H9 (cell line): ENCODE data around the gene CXCL8. TPM values are rescaled to one million over a fixed set of nuclear protein-coding genes. Genes with fewer than 3 reads are reported as not detected.

Source experiments
- DNase-seq: peaks from one replicate; pipeline ENCODE4 v3.0.0-alpha.2; 2017
- H2AFZ ChIP-seq: one replicate; pipeline ENCODE4 v1.6.1; 2013; ENCODE audit warnings: mild to moderate bottlenecking, low read length, control low read depth, moderate library complexity
- H2AK5ac ChIP-seq: 2 replicates; pipeline ENCODE4 v1.6.1; 2013; ENCODE audit warnings: low read length, control low read depth, mixed read lengths; ENCODE audit not compliant: insufficient read length
- H2BK120ac ChIP-seq: one replicate; pipeline ENCODE4 v1.6.1; 2013; ENCODE audit warnings: low read depth, mild to moderate bottlenecking, low read length, control low read depth, inconsistent platforms; ENCODE audit not compliant: poor library complexity, severe bottlenecking
- H2BK12ac ChIP-seq: 2 replicates; pipeline ENCODE4 v1.6.1; 2013; ENCODE audit warnings: low read length, control low read depth, mixed read lengths, low read depth; ENCODE audit not compliant: insufficient read length
- H2BK15ac ChIP-seq: 2 replicates; pipeline ENCODE4 v1.6.1; 2013; ENCODE audit warnings: low read depth, low read length, control low read depth
- H2BK20ac ChIP-seq: one replicate; pipeline ENCODE4 v1.6.1; 2013; ENCODE audit warnings: low read depth, mild to moderate bottlenecking, low read length, control low read depth, inconsistent platforms; ENCODE audit not compliant: poor library complexity, severe bottlenecking
- H2BK5ac ChIP-seq: 2 replicates; pipeline ENCODE4 v1.6.1; 2013; ENCODE audit warnings: low read length, control low read depth, mixed read lengths; ENCODE audit not compliant: insufficient read length
- H3K14ac ChIP-seq: 2 replicates; pipeline ENCODE4 v1.6.1; 2013; ENCODE audit warnings: low read length, control low read depth; ENCODE audit not compliant: insufficient read depth
- H3K18ac ChIP-seq: 2 replicates; pipeline ENCODE4 v1.6.1; 2013; ENCODE audit warnings: low read depth, mild to moderate bottlenecking, mixed read lengths, low read length, control low read depth; ENCODE audit not compliant: insufficient read length
- H3K23ac ChIP-seq: 2 replicates; pipeline ENCODE4 v1.6.1; 2013; ENCODE audit warnings: low read length, control low read depth, mixed read lengths, low read depth; ENCODE audit not compliant: insufficient read length
- H3K23me2 ChIP-seq: 2 replicates; pipeline ENCODE4 v1.6.1; 2013; ENCODE audit warnings: low read depth, mild to moderate bottlenecking, mixed read lengths, low read length, control low read depth; ENCODE audit not compliant: insufficient read length, poor library complexity, severe bottlenecking
- H3K27ac ChIP-seq: 2 replicates; pipeline ENCODE4 v1.5.1; 2013; ENCODE audit warnings: low read length, control low read depth, mixed read lengths, low read depth; ENCODE audit not compliant: insufficient read length
- H3K27me3 ChIP-seq: 2 replicates; pipeline ENCODE4 v1.6.1; 2013; ENCODE audit warnings: low read length, control low read depth, inconsistent platforms; ENCODE audit not compliant: insufficient read depth
- H3K4ac ChIP-seq: 2 replicates; pipeline ENCODE4 v1.6.1; 2013; ENCODE audit warnings: low read depth, mild to moderate bottlenecking, control low read depth, inconsistent platforms, low read length, moderate library complexity
- H3K4me1 ChIP-seq: 2 replicates; pipeline ENCODE4 v1.6.1; 2013; ENCODE audit warnings: low read length, control low read depth, inconsistent platforms; ENCODE audit not compliant: insufficient read depth
- H3K4me2 ChIP-seq: 2 replicates; pipeline ENCODE4 v1.6.1; 2013; ENCODE audit warnings: low read length, control low read depth, mixed read lengths; ENCODE audit not compliant: insufficient read length, insufficient read depth
- H3K56ac ChIP-seq: 2 replicates; pipeline ENCODE4 v1.6.1; 2013; ENCODE audit warnings: low read depth, mild to moderate bottlenecking, mixed read lengths, low read length, control low read depth; ENCODE audit not compliant: insufficient read length
- H3K79me1 ChIP-seq: 2 replicates; pipeline ENCODE4 v1.6.1; 2013; ENCODE audit warnings: low read depth, mild to moderate bottlenecking, moderate library complexity, low read length, control low read depth, inconsistent platforms; ENCODE audit not compliant: insufficient read depth, poor library complexity, severe bottlenecking
- H3K79me2 ChIP-seq: 2 replicates; pipeline ENCODE4 v1.6.1; 2013; ENCODE audit warnings: low read length, control low read depth, inconsistent platforms; ENCODE audit not compliant: insufficient read depth
- H3K9ac ChIP-seq: 2 replicates; pipeline ENCODE4 v1.6.1; 2013; ENCODE audit warnings: low read length, control low read depth, mixed read lengths; ENCODE audit not compliant: insufficient read length; ENCODE audit errors: extremely low read depth
- H3K9me3 ChIP-seq: one replicate; pipeline ENCODE4 v1.6.1; 2013; ENCODE audit warnings: low read depth, low read length, inconsistent platforms; ENCODE audit not compliant: control insufficient read depth
- H3T11ph ChIP-seq: one replicate; pipeline ENCODE4 v1.6.1; 2013; ENCODE audit warnings: mild to moderate bottlenecking, low read length, control low read depth, inconsistent platforms
- H4K20me1 ChIP-seq: one replicate; pipeline ENCODE4 v1.6.1; 2013; ENCODE audit not compliant: control insufficient read depth, insufficient read length, insufficient read depth
- H4K5ac ChIP-seq: 2 replicates; pipeline ENCODE4 v1.6.1; 2013; ENCODE audit warnings: low read depth, mild to moderate bottlenecking, mixed read lengths, low read length, control low read depth; ENCODE audit not compliant: insufficient read length
- H4K8ac ChIP-seq: replicated peaks from 2 replicates; pipeline ENCODE4 v1.6.1; 2013; ENCODE audit warnings: low read length, control low read depth, mixed read lengths, low read depth; ENCODE audit not compliant: insufficient read length
- H4K91ac ChIP-seq: 2 replicates; pipeline ENCODE4 v1.6.1; 2013; ENCODE audit warnings: low read depth, mild to moderate bottlenecking, moderate library complexity, mixed read lengths, low read length, control low read depth; ENCODE audit not compliant: insufficient read length
- H3K27ac Mint-ChIP-seq, 3 experiments: 2 replicates in 2 of 3; 3 replicates in 1 of 3; pipeline ENCODE4 v1.8.0; 2020 to 2021; ENCODE audit warnings: mixed read lengths in 3 of 3, mild to moderate bottlenecking in 1 of 3, moderate library complexity in 1 of 3
- H3K27me3 Mint-ChIP-seq: 2 replicates; pipeline ENCODE4 v1.8.0; 2021; ENCODE audit warnings: low read depth, mild to moderate bottlenecking, moderate library complexity, mixed read lengths
- H3K36me3 Mint-ChIP-seq, 3 experiments: 2 replicates in 2 of 3; 3 replicates in 1 of 3; pipeline ENCODE4 v1.8.0; 2020 to 2021; ENCODE audit warnings: low read depth in 3 of 3, mixed read lengths in 3 of 3; ENCODE audit not compliant: insufficient read depth in 1 of 3
- H3K4me1 Mint-ChIP-seq, 2 experiments: 2 replicates each; pipeline ENCODE4 v1.8.0; 2020; ENCODE audit warnings: mixed read lengths in 2 of 2
- H3K4me3 Mint-ChIP-seq, 2 experiments: 2 replicates in 1 of 2; 3 replicates in 1 of 2; pipeline ENCODE4 v1.8.0; 2020 to 2021; ENCODE audit warnings: mild to moderate bottlenecking in 2 of 2, mixed read lengths in 2 of 2, moderate library complexity in 1 of 2
- H3K9me3 Mint-ChIP-seq, 2 experiments: 2 replicates in 1 of 2; 3 replicates in 1 of 2; pipeline ENCODE4 v1.8.0; 2020; ENCODE audit warnings: mild to moderate bottlenecking in 2 of 2, mixed read lengths in 2 of 2, moderate library complexity in 1 of 2
- WGBS: extraction: QIAGEN DNeasy Blood & Tissue Kit; methylation state at CpG from one replicate; pipeline ENCODE4 v1.1.7; 2013; ENCODE audit warnings: missing lambda C conversion rate, low lambda C conversion rate, mixed read lengths; ENCODE audit not compliant: insufficient read length; ENCODE audit errors: extremely low coverage; 5-methylcytosine and 5-hydroxymethylcytosine counted together
- total RNA-seq: library from RNA; stranded (reverse); gene quantifications from 2 replicates; pipeline ENCODE4 v1.2.1, GENCODE V29; 2021
- TF ChIP-seq, protein P1 (sequence below): fragments of 200-600 bp; sonication (generic); conservative IDR thresholded peaks from 3 replicates; pipeline ENCODE4 v1.8.0; 2021; ENCODE audit warnings: antibody characterized with exemption, mild to moderate bottlenecking

CXCL8 gene
- total RNA-seq, 1 experiment from 2014 or later, result not detected

DNA sequence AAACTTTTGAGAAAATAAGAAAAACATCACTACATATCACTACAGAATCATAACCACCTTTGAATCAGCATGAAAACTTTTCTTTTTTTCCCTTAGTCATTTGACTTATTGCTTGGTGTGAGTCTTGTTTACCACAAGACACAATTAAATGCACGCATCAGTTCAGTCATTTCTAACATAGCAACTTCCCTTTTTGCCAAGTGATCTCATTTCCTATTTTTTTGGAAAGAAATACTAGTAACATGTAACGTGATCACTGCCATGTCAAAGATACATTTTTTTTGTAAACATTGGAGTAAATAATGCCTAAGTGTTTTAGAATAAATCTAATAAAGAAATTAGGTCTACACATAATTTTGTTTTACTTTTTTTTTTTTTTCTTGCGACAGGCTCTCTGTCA, 5.1 kb upstream of the CXCL8 start:
- H3K23me2 ChIP-seq, result no peaks in the 10 kb centered on the region
- H3K18ac ChIP-seq, result no peak overlapping the region
- H3K9me3 Mint-ChIP-seq, result no peaks in the 10 kb centered on the region
- no peaks in the 10 kb centered on the region for H3K79me2 ChIP-seq
- no peak overlapping the region for H2BK15ac ChIP-seq
- H3K9me3 ChIP-seq, result no peaks in the 10 kb centered on the region
- H2AK5ac ChIP-seq, result no peak overlapping the region
- H3K14ac ChIP-seq, result no peak overlapping the region
- H3K4me1 ChIP-seq, result no peaks in the 10 kb centered on the region
- H3K27ac Mint-ChIP-seq, result no peak overlapping the region
- no peaks in the 10 kb centered on the region for H3K27me3 ChIP-seq
- DNase-seq, result no peak
- peaks cover 0 to 2% of the 10 kb centered on the region in 2 experiments; a peak in 1 of 4 replicates for H3K4me1 Mint-ChIP-seq
- H3K27me3 Mint-ChIP-seq, result no peaks in the 10 kb centered on the region
- H3K27ac ChIP-seq, result no peak overlapping the region
- H4K20me1 ChIP-seq, result no peaks in the 10 kb centered on the region
- H3K4me3 Mint-ChIP-seq, result no peak overlapping the region
- no peak overlapping the region for H4K91ac ChIP-seq
- no peak overlapping the region for H3K9ac ChIP-seq
- H3T11ph ChIP-seq, result no peak overlapping the region
- H4K8ac ChIP-seq, result no peak overlapping the region
- H3K23ac ChIP-seq, result no peak overlapping the region
- TF ChIP-seq, protein P1, sequence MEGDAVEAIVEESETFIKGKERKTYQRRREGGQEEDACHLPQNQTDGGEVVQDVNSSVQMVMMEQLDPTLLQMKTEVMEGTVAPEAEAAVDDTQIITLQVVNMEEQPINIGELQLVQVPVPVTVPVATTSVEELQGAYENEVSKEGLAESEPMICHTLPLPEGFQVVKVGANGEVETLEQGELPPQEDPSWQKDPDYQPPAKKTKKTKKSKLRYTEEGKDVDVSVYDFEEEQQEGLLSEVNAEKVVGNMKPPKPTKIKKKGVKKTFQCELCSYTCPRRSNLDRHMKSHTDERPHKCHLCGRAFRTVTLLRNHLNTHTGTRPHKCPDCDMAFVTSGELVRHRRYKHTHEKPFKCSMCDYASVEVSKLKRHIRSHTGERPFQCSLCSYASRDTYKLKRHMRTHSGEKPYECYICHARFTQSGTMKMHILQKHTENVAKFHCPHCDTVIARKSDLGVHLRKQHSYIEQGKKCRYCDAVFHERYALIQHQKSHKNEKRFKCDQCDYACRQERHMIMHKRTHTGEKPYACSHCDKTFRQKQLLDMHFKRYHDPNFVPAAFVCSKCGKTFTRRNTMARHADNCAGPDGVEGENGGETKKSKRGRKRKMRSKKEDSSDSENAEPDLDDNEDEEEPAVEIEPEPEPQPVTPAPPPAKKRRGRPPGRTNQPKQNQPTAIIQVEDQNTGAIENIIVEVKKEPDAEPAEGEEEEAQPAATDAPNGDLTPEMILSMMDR, result no peak
- no peak overlapping the region for H3K4me2 ChIP-seq
- H2BK5ac ChIP-seq, result no peak overlapping the region
- no peak overlapping the region for H2BK20ac ChIP-seq
- H4K5ac ChIP-seq, result no peak overlapping the region
- H3K36me3 Mint-ChIP-seq, result no peaks in the 10 kb centered on the region; a peak in 1 of 7 replicates
- no peak overlapping the region for H3K4ac ChIP-seq
- no CpG with 5 or more reads among the region's 3 CpGs for WGBS
- no peak overlapping the region for H2AFZ ChIP-seq
- no peak overlapping the region for H3K56ac ChIP-seq
- no peak overlapping the region for H2BK12ac ChIP-seq
- no peak overlapping the region for H2BK120ac ChIP-seq
- H3K79me1 ChIP-seq, result no peaks in the 10 kb centered on the region
